Vagina (tissue), 2 donors: ENCODE results near the gene CHST11.

ENCODE experiments used
- POLR2A ChIP-seq, 2 donors: fragments of 450-650 bp; IDR thresholded peaks; one replicate each; pipeline ENCODE4 v1.6.1; 2017; ENCODE audit warnings: antibody characterized with exemption in 2 of 2, mild to moderate bottlenecking in 2 of 2, moderate library complexity in 2 of 2
- POLR2AphosphoS5 ChIP-seq, 2 donors: sonication (generic); formaldehyde crosslinking; IDR thresholded peaks; one replicate each; pipeline ENCODE4 v1.9.0; 2017; ENCODE audit warnings: antibody characterized with exemption in 2 of 2, mild to moderate bottlenecking in 2 of 2, low read depth in 1 of 2; ENCODE audit not compliant: insufficient read depth in 1 of 2
- TF ChIP-seq, protein P1 (sequence below), 3 experiments: fragments of 450-650 bp in 2 of 3; fragments of 200-600 bp in 1 of 3; sonication (generic) in 1 of 3; IDR thresholded peaks; one replicate each; pipeline ENCODE4 v1.5.1; 2017 to 2019; ENCODE audit warnings: antibody characterized with exemption in 3 of 3, mild to moderate bottlenecking in 2 of 3, moderate library complexity in 2 of 3

DNA sequence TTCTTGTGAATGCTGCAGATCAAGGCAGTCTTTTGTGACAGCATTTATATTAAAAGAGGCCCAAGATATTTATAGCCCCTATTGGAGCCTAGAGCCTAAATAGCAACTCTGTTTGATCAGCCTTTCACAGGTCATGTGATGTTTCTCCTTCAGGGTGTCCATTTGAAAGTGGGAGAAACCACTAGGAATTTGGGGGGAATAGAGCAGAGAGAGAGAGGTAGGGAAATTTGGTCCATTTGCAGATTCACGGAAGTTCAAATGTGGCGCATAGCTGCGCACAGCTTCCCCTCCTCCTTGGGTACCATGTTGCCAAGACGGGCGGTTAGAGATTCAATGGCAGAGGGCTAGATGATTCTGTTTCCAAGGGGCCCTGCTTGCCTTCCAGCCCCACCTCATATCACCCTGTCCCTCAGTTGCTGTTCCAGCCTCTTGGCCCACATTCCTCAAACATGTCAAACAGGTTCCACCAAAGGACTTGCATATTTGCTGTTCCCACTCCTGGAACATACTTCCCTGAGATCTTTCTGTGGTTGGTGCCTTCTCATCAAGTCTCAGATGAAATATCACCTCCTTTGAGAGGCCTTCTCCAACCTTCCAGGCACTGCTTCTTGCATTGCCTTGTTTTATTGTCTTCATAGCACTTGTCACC, 220.8 kb downstream of the CHST11 start:
- TF ChIP-seq, protein P1, sequence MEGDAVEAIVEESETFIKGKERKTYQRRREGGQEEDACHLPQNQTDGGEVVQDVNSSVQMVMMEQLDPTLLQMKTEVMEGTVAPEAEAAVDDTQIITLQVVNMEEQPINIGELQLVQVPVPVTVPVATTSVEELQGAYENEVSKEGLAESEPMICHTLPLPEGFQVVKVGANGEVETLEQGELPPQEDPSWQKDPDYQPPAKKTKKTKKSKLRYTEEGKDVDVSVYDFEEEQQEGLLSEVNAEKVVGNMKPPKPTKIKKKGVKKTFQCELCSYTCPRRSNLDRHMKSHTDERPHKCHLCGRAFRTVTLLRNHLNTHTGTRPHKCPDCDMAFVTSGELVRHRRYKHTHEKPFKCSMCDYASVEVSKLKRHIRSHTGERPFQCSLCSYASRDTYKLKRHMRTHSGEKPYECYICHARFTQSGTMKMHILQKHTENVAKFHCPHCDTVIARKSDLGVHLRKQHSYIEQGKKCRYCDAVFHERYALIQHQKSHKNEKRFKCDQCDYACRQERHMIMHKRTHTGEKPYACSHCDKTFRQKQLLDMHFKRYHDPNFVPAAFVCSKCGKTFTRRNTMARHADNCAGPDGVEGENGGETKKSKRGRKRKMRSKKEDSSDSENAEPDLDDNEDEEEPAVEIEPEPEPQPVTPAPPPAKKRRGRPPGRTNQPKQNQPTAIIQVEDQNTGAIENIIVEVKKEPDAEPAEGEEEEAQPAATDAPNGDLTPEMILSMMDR (IDR thresholded peaks at IDR 0.05) = no peak
- TF ChIP-seq POLR2AphosphoS5 (IDR thresholded peaks at IDR 0.05; ENCODE audit: insufficient read depth in 1 of 2, low read depth in 1 of 2) (no peak), POLR2A (IDR thresholded peaks at IDR 0.05) (no peak)
